Neural progenitor cell (in vitro differentiated cells): ENCODE results near the gene LINGO3. TPM values are rescaled to one million over a fixed set of nuclear protein-coding genes. Genes with fewer than 3 reads are reported as not detected.

Source experiments
- DNase-seq: peaks from one replicate; pipeline ENCODE4 v3.0.0-alpha.2; 2016; ENCODE audit warnings: low spot score
- H2AFZ ChIP-seq: fragments of 200-600 bp; sonication (generic); replicated peaks from 2 replicates; pipeline ENCODE4 v1.6.1; 2016; ENCODE audit warnings: antibody characterized with exemption
- H3F3A ChIP-seq: fragments of 200-600 bp; sonication (generic); 2 replicates; pipeline ENCODE4 v1.6.1; 2016; ENCODE audit warnings: antibody characterized with exemption, low read depth
- H3K27ac ChIP-seq: fragments of 200-600 bp; sonication (generic); 2 replicates; pipeline ENCODE4 v1.5.1; 2016; ENCODE audit warnings: mild to moderate bottlenecking
- H3K27me3 ChIP-seq: fragments of 200-600 bp; sonication (generic); 2 replicates; pipeline ENCODE4 v1.6.1; 2016; ENCODE audit warnings: mild to moderate bottlenecking, moderate library complexity
- H3K36me3 ChIP-seq: fragments of 200-600 bp; sonication (generic); 2 replicates; pipeline ENCODE4 v1.5.1; 2016
- H3K4me1 ChIP-seq: fragments of 200-600 bp; sonication (generic); 2 replicates; pipeline ENCODE4 v1.6.1; 2016; ENCODE audit warnings: mixed run types
- H3K4me2 ChIP-seq: fragments of 200-600 bp; sonication (generic); 2 replicates; pipeline ENCODE4 v1.6.1; 2016
- H3K4me3 ChIP-seq: fragments of 200-600 bp; sonication (generic); 2 replicates; pipeline ENCODE4 v1.5.1; 2016
- H3K79me2 ChIP-seq: fragments of 200-600 bp; sonication (generic); 2 replicates; pipeline ENCODE4 v1.6.1; 2016; ENCODE audit warnings: low read depth
- H3K9ac ChIP-seq: fragments of 200-600 bp; sonication (generic); 2 replicates; pipeline ENCODE4 v1.6.1; 2016
- H3K9me3 ChIP-seq: fragments of 200-600 bp; sonication (generic); 2 replicates; pipeline ENCODE4 v1.5.1; 2016; ENCODE audit warnings: low read depth
- H4K20me1 ChIP-seq: fragments of 200-600 bp; sonication (generic); 2 replicates; pipeline ENCODE4 v1.6.1; 2016; ENCODE audit warnings: low read depth
- H3K27ac Mint-ChIP-seq: 3 replicates; pipeline ENCODE4 v1.8.0; 2021; ENCODE audit warnings: mixed read lengths
- H3K27me3 Mint-ChIP-seq: 2 replicates; pipeline ENCODE4 v1.8.0; 2022; ENCODE audit warnings: low read depth, mild to moderate bottlenecking, inconsistent platforms, moderate library complexity, mixed read lengths; ENCODE audit not compliant: insufficient read depth
- H3K36me3 Mint-ChIP-seq: 3 replicates; pipeline ENCODE4 v1.8.0; 2021; ENCODE audit warnings: mixed read lengths
- H3K4me1 Mint-ChIP-seq: 3 replicates; pipeline ENCODE4 v1.8.0; 2021; ENCODE audit warnings: mixed read lengths
- H3K4me3 Mint-ChIP-seq: 3 replicates; pipeline ENCODE4 v1.8.0; 2021; ENCODE audit warnings: mild to moderate bottlenecking, moderate library complexity, mixed read lengths
- H3K9me3 Mint-ChIP-seq: 3 replicates; pipeline ENCODE4 v1.8.0; 2020; ENCODE audit warnings: mixed read lengths
- EZH2 ChIP-seq: fragments of 200-600 bp; sonication (generic); IDR thresholded peaks from 2 replicates; pipeline ENCODE4 v1.6.1; 2017; ENCODE audit warnings: antibody characterized with exemption, mild to moderate bottlenecking, moderate library complexity
- EZH2phosphoT487 ChIP-seq: fragments of 200-600 bp; sonication (generic); IDR thresholded peaks from 2 replicates; pipeline ENCODE4 v1.6.1; 2017; ENCODE audit warnings: antibody characterized with exemption
- total RNA-seq: library from RNA; depleted of rRNA; stranded (reverse); fragments of >200 nt; gene quantifications from 2 replicates; pipeline ENCODE4 v1.2.3, GENCODE V29; 2015; ENCODE audit warnings: low replicate concordance
- TF ChIP-seq, protein P1 (sequence below): fragments of 200-600 bp; sonication (generic); IDR thresholded peaks from 2 replicates; pipeline ENCODE4 v1.5.1; 2017; ENCODE audit warnings: antibody characterized with exemption, mild to moderate bottlenecking

Gene LINGO3
- total RNA-seq, 1 donor from 2014 or later = not detected

DNA sequence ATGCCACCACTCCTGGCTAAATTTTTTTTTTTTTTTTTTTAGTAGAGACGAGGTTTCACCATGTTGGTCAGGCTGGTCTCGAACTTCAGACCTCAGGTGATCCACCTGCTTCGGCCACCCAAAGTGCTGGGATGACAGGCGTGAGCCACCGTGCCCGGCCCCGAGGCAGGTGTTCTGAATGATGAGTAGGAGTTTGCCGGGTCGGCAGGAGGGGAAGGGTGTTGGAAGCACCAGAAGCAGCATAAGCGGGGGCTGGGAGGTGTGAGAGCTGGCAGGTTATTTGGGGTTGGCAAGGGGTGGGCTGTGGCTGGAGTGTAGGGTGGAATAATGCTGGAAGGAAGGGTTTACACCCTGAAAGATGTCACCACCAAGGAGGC, 22.3 kb upstream of the LINGO3 start:
- no peak for DNase-seq
- Histone ChIP-seq H3K9me3 (no peaks in the 10 kb centered on the region), H2AFZ (no peak overlapping the region), H3K9ac (no peak overlapping the region), H4K20me1 (peaks cover 68% of the 10 kb centered on the region), H3K27me3 (no peaks in the 10 kb centered on the region), H3K4me3 (no peak overlapping the region), H3K27ac (no peak overlapping the region), H3K79me2 (peaks cover 84% of the 10 kb centered on the region), H3K36me3 (no peaks in the 10 kb centered on the region), H3F3A (peaks cover 59% of the 10 kb centered on the region), H3K4me2 (peak overlapping the region; percentile 99), H3K4me1 (peaks cover 29% of the 10 kb centered on the region)
- Mint-ChIP-seq H3K4me3 (peak overlapping the region; percentile 94), H3K27ac (peak overlapping the region; percentile 86), H3K4me1 (peaks cover 54% of the 10 kb centered on the region), H3K9me3 (no peaks in the 10 kb centered on the region), H3K27me3 (peaks cover 10% of the 10 kb centered on the region), H3K36me3 (no peaks in the 10 kb centered on the region)
- no peak for TF ChIP-seq EZH2
- no peak for TF ChIP-seq EZH2phosphoT487
- TF ChIP-seq, protein P1, sequence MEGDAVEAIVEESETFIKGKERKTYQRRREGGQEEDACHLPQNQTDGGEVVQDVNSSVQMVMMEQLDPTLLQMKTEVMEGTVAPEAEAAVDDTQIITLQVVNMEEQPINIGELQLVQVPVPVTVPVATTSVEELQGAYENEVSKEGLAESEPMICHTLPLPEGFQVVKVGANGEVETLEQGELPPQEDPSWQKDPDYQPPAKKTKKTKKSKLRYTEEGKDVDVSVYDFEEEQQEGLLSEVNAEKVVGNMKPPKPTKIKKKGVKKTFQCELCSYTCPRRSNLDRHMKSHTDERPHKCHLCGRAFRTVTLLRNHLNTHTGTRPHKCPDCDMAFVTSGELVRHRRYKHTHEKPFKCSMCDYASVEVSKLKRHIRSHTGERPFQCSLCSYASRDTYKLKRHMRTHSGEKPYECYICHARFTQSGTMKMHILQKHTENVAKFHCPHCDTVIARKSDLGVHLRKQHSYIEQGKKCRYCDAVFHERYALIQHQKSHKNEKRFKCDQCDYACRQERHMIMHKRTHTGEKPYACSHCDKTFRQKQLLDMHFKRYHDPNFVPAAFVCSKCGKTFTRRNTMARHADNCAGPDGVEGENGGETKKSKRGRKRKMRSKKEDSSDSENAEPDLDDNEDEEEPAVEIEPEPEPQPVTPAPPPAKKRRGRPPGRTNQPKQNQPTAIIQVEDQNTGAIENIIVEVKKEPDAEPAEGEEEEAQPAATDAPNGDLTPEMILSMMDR = no peak

DNA sequence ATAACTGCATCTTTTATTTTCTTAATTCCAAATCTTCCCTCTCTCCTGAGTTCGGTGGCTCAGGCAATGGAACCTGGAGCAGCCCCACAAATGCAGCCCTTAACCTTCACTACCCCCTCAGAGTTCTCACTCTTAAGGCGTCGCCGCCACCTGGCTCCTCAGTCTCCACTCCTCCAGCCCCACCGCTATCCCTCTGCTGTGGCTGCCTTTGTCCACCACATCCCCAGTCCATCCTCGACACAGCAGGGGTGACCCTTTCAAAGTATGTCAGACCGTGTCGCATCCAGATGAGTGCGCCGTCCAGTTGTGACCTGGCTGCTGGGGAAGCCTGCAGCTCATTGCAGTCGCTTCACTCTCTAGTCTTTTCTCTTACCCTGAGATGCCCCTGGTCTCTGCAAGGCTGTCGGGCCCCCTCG, 21.6 kb upstream of the LINGO3 start:
- Mint-ChIP-seq H3K4me1 (peaks cover 57% of the 10 kb centered on the region), H3K27me3 (peaks cover 10% of the 10 kb centered on the region), H3K27ac (peak overlapping the region; percentile 83), H3K36me3 (peaks cover 2% of the 10 kb centered on the region), H3K4me3 (peak overlapping the region; percentile 94), H3K9me3 (no peaks in the 10 kb centered on the region)
- Histone ChIP-seq H3K36me3 (no peaks in the 10 kb centered on the region), H2AFZ (no peak overlapping the region), H3K4me1 (peaks cover 29% of the 10 kb centered on the region), H3K27me3 (no peaks in the 10 kb centered on the region), H3K79me2 (peaks cover 79% of the 10 kb centered on the region), H3F3A (peaks cover 52% of the 10 kb centered on the region), H3K4me2 (peak overlapping the region; percentile 99), H3K4me3 (peak overlapping the region; percentile 76), H3K9ac (no peak overlapping the region), H4K20me1 (peaks cover 69% of the 10 kb centered on the region), H3K27ac (no peak overlapping the region), H3K9me3 (no peaks in the 10 kb centered on the region)
- DNase-seq = peak; percentile 93
- no peak for TF ChIP-seq EZH2phosphoT487
- TF ChIP-seq, protein P1 = no peak
- no peak for TF ChIP-seq EZH2

DNA sequence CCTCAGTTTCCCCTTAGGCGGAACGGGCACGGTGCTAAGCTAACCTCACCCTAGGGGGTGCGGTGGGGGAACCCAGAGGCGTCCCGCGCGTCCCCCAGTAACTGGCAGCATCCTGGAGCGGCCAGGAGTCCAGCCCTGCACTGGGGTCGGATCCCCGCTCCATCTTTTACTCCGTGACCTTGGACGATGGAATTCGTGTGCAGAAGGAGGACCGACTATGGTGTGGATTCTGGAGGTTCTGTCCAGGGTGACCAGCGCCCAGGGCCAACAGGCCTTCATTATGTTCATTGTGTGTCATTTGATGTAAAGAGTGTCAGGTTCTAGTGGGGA, 21.2 kb upstream of the LINGO3 start:
- H3K4me2 ChIP-seq = peak overlapping the region; percentile 99
- peak overlapping the region; percentile 76 for H3K4me3 ChIP-seq
- Mint-ChIP-seq H3K4me3 (peak overlapping the region; percentile 94), H3K9me3 (no peaks in the 10 kb centered on the region), H3K4me1 (peaks cover 60% of the 10 kb centered on the region), H3K36me3 (peaks cover 3% of the 10 kb centered on the region), H3K27me3 (peaks cover 10% of the 10 kb centered on the region), H3K27ac (peak overlapping the region; percentile 83)
- TF ChIP-seq, protein P1 = no peak
- no peak for TF ChIP-seq EZH2phosphoT487
- peaks cover 66% of the 10 kb centered on the region for H4K20me1 ChIP-seq
- H3K36me3 ChIP-seq = no peaks in the 10 kb centered on the region
- DNase-seq = no peak
- H2AFZ ChIP-seq = no peak overlapping the region
- H3K9ac ChIP-seq = peak overlapping the region; percentile 70
- H3K79me2 ChIP-seq = peaks cover 75% of the 10 kb centered on the region
- H3K27ac ChIP-seq = no peak overlapping the region
- H3K9me3 ChIP-seq = no peaks in the 10 kb centered on the region
- peaks cover 52% of the 10 kb centered on the region for H3F3A ChIP-seq
- peaks cover 29% of the 10 kb centered on the region for H3K4me1 ChIP-seq
- H3K27me3 ChIP-seq = no peaks in the 10 kb centered on the region
